22Rv1 (cell line): ENCODE data around the gene POTEG.
"Not testable (repeated sequence)": the region's sequence is repeated elsewhere in the genome, so short reads cannot be mapped to it uniquely, and the experiment has no call there.

Source experiments
- ZFX ChIP-seq: fragments of 450-650 bp; IDR thresholded peaks from 2 replicates; pipeline ENCODE4 v1.6.1; 2017; ENCODE audit warnings: antibody characterized with exemption, borderline replicate concordance
- TF ChIP-seq, protein P1 (sequence below): fragments of 450-650 bp; IDR thresholded peaks from 2 replicates; pipeline ENCODE4 v1.5.1; 2017; ENCODE audit warnings: mild to moderate bottlenecking

DNA sequence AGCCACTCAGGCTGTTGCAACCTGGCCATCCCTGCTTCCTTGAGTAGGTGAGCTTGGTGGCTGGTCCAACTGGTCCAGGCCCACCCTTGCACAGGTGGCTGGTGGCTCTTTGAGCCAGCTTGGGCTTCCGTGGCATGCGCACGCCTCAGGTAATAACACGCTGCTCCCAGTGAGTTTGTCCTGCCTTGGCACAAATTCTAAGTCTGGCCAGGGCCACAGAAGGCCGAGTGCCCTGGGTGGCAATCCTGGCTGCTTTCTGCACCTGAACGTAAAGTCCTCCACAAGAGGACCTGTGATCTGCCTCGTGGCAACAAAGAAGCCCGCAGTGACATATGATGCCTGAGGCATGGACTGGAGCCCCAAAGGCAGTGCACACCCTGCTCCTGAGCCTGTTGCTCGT is 47.1 kb downstream of the POTEG start:
- TF ChIP-seq, protein P1, sequence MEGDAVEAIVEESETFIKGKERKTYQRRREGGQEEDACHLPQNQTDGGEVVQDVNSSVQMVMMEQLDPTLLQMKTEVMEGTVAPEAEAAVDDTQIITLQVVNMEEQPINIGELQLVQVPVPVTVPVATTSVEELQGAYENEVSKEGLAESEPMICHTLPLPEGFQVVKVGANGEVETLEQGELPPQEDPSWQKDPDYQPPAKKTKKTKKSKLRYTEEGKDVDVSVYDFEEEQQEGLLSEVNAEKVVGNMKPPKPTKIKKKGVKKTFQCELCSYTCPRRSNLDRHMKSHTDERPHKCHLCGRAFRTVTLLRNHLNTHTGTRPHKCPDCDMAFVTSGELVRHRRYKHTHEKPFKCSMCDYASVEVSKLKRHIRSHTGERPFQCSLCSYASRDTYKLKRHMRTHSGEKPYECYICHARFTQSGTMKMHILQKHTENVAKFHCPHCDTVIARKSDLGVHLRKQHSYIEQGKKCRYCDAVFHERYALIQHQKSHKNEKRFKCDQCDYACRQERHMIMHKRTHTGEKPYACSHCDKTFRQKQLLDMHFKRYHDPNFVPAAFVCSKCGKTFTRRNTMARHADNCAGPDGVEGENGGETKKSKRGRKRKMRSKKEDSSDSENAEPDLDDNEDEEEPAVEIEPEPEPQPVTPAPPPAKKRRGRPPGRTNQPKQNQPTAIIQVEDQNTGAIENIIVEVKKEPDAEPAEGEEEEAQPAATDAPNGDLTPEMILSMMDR: not testable (repeated sequence)
- not testable (repeated sequence) for TF ChIP-seq ZFX
